HG03175 (cell line): ENCODE data around the gene GRIN2A.

Experiments used
- ATAC-seq: cut with Tn5 transposase; IDR thresholded peaks from one replicate; pipeline ENCODE4 v1.9.1; 2021; ENCODE audit warnings: mild to moderate bottlenecking, moderate library complexity; ENCODE audit not compliant: unreplicated experiment

Gene GRIN2A

DNA sequence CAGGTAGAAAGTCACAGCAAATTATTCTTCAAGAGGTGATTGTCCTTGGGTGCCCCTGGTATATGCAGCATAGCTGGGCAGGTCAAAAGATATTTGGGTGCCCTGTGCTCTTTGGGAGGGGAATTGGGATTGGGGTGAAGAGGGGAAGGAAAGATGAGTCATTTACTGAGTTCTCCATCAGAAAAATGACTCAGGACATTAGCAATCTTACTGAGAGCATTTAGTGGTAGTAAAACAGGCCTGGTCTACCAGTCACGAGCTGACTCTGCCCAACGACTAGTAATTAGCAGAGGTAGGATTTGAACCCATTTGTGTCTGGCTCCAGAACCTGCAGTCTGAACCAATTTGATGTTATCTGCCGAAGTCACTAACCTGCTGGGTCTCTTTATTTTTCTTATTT is 6.0 kb upstream of the GRIN2A start:
- no peak for ATAC-seq

DNA sequence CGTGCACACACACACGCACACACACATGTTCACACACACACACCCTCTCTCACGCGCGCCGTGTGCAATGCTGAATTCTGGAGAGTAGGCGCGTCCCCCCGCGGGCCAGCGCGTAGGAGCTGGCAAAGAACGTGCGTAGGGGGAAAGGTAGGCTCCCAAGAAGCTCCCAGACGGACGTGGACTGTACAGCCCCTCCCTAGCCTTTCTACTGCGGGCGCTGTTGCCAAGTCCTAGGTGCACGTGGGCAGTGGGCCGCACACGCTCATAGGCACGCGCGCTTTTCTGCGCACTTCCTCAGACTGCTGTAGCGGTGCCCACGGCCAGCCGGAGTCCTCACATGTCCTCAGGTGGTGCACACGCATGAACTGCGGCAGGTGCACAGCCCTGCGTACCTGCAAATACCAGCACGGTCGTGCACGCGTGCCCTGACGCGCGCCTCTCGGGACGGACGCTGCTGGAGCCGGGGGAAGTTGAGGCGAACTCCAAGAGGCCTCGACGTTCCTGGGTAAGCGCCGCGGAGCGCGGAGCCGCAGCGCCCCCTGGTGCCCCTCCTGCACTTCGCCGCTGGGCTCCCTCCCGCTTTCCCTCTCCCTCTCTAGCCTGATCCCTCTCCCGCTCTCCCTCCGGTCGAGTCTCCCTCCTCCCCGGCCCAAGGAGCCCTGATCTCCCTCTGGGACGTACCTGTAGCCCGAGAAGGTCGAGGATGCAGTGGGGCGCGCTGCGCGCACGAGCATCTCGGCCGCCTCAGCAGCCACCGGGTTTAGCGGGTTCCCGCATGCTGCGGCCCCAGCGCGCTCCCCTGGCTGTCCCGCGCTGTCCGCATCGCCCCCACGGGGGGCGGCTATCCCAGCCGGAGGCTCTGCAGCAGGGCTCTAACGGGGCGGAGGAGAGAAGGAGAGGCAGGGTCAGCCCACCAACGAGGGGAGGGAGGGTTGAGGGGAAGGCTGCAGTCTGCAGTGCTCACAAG is 749 bp downstream of the GRIN2A start:
- ATAC-seq = peak; percentile 55

DNA sequence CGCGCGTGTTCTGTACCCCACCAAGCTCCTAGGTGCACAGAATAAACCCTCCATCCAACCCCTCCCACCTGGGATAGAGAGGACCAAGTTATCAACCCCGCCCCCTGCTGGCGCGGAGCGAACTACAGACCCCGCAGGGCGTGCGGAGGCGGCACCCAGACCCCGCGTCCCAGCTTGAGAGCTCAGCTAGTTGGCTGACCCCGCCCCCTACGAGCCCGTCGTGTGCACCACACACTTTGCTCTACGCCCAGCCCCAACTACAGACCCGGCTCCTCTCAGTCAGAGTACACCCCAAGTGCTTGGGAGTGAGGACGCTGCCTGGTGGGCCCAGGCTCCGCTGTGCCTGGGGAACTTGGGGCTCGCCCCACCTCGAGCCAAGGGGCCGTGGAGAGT is 1.5 kb downstream of the GRIN2A start:
- ATAC-seq = no peak

DNA sequence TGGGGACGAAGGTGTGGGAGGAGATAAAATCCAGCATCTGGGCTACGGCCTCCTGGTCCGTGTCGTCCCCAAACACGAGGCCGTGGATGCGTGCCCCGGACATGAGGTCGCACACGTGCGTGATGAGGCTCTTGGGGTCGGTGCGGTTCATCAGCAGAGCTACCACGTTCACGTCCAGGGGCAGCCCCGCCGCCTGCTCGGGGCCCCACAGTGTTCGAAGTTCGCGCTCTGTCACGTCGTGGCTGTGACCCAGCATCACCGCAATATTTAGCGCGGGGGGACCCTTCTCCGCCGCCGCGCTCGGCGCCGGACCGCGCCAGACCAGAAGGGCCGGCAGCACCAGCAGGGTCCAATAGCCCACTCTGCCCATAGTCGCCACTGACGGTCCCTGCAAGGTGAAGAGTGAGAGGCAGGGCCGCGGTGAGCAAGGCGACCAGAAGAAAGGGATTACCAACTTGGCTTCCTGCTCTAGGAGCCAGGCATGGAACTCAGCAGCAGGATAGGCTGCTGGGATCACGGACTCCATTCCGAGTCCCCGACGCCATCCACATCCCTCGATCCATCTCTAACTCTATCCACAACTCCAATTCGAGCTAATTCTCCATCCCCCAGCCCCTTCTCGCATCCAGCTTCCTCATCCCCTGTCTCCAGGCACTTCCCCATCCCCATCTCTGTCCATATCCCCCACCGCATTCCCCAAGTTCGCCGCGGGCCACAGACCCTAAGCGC is 2.0 kb downstream of the GRIN2A start:
- no peak for ATAC-seq

DNA sequence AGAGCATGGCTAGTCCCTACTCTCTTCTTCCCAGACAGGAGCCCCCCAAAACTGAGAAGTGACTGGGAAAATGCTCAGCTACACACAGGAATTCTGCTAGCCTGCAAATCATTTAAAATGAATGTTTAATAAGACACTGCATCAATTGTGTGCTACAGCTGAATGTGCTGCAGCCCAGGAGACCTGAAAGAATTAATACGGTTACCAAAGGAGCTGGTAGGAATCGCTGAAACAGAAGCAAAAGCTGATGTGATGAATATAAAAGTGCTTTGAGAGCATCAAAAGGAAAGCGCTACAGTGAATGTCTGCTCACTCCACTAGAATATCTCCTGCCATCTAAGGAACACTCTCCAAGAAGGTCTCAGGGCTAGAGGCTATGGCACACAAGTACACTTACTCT is 3.7 kb downstream of the GRIN2A start:
- ATAC-seq = no peak

DNA sequence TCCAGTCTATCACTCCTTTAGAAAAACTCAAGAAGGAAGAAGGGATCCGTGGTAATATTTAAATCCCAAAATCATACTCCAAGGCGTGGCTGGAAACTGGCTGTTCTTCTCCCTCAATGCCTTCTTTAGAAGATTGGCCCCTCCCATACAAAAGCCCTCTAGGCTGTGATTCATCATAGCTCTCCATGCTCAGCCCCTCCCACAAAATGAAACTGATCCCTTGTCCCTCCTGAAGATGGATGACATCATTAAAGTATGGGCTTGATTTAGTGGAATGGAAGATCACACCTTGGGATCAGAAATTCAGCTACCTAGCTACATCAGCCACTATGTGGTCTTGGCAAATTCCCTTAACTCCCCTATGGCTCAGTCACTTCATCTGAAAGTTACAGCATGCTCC is 4.1 kb downstream of the GRIN2A start:
- ATAC-seq = no peak

DNA sequence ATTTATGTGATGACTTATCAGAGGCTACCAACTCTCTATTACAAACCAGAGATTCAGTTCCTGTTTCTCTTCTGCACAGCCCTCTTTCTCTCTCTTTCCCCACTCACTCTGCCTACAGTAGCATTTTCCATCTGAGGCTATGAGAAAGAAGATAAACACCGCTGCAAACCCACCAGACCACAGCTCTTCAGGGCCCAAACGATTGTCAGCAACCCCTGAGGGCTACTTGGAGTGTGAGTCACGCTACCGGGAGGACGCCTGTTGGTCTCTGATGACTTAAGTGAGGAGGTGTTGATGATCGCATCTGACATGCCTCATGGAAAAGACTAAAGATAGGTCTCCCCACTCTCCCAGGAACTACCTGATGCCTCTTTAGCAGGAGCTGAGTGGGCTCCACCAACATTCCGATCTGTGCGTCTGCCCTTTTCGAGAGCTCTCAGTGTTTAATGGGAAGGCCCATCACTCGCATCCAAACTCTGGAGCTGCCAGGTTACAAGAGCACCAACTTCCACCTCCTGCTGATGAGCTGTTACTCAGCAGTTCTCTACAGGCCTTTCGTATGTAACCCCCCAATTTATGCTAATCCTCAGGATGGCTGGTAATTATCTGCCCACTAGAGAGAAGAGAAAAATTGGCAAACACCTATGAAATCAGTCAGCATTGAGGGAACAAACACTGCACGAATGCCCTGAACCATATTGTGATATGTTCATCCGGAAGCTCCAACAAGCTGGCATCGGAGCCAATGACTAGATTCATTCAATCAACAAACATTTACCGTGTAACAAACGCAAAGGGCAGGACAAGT is 9.2 kb downstream of the GRIN2A start:
- ATAC-seq = no peak

DNA sequence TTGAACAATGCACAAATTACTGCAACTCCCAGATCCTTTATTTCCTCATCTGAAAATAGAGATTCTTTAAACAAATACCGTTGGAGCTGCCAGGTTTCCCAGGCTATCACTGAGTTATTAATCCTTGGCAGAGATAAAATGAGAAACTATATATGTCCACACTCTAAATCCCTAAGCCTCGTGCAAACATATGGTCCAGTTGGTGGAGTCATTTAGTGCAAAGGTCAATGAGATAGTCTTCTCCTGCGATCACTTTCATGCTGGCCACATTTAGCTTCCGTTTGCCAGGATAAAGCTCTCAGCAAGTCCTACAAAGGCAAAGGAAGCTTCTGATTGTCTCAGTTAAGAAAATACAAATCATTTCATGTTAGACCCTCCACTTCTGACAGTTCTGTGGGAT is 11.0 kb downstream of the GRIN2A start:
- ATAC-seq = no peak

DNA sequence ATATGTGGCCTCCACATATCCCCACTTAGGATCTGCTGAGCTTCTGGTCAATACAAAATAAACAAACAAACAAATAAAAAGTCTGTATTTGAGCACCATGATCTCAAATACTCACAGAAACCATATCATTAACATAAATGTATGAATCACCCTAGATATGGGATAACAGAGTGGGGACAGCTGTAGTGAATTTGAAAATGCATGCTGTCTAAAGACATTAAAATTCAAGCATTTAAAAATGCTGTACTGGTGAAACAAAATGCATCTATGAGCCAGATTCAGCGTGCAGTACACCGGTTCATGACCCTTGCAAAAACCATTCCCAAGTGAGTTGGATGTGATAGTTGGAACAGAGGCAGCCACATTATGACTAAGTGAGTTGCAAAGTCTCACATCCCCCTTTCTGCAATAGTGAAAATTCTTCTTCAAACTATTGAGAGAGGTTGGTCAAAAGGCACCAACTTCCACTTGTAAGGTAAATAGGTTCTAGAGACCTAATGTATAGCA is 12.3 kb downstream of the GRIN2A start:
- no peak for ATAC-seq

DNA sequence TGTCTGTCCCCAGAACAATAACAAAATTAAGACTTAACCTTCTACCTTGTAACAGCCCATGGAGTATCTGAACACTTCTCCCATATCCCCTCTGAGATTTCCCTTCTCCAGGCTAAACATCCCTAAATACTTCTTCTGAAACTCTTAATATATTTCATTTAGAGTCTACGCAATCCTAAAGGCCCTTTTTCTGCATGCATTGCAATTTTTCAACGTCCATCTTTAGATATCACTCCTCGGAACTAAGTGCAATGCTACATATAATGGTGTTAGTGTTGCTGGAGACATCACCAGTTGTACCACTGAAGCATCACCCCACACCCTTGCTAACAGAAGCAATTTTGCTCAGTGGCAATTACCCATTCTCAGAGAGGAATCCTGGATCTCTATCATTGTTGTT is 13.2 kb downstream of the GRIN2A start:
- ATAC-seq = no peak

DNA sequence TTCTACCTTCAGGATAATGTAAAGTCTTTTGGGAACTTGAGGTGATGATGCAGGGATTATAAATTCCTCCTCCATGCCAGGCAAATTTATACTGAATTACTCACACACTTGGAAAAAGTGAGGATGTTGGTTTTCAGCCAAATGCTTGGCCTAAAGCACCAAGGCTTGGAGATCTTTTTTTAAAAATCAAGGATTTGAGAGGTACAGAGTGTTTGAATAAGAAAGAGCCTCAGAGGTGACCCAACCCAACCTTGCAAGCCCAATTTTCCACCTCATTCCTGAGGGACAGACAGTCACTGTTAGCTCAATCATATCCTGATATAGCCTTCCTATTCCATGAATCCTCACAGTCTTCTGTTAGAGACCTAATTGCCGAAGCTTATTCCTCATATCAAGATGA is 14.0 kb downstream of the GRIN2A start:
- no peak for ATAC-seq

DNA sequence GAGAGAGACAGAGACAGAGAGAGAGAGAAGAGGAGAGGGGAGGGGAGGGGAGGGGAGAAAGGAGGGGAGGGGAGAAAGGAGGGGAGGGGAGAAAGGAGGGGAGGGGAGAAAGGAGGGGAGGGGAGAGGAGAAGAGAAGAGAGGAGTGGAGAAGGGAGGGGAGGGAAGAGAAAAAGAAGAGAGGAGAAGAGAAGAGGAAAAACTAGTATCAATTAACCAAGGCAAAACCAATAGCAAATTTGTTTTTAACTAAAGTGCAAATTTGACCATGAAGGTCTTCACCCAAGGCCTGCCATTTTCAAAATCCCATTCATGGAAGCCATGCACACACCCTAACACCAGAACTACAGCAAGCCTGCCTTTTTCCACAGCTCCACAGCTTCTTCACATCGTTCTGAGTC is 16.6 kb downstream of the GRIN2A start:
- no peak for ATAC-seq

DNA sequence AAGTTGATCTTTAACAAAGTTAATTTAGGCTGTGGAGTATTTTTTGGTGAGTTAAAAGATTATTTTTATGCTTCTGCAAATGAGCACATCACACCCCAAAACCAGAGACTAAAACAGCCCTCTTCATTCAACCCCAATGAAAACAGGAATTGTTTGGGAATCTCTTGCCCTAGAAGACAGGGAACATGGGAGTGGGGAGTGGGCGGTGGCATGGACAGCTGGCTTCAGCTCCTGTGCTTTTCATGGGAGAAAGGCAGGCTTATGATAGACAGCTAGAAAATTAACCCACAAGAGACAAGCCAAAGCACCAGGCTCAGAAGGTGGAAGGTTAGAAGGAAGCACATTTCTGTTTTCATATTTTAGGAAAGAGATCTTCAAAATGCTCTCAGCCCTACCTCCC is 19.2 kb downstream of the GRIN2A start:
- no peak for ATAC-seq

DNA sequence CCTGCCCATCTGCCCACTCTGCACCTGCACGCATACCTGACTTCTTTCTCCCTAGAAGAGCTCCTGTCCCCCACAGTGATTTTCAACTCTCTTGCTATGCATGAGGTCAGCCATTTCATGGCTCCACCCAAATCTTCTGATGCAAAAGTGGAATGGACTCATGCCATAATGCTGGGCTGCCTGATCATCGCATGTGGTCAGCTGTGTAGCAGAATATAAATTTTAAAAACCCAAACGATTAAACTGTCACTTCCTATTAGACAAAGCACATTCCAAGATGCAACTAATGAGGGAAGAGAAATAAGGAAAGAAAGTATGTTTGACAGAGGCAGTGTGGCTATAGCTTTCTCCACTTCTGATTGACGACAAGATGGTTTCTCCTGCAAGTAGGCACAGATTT is 26.1 kb downstream of the GRIN2A start:
- no peak for ATAC-seq

DNA sequence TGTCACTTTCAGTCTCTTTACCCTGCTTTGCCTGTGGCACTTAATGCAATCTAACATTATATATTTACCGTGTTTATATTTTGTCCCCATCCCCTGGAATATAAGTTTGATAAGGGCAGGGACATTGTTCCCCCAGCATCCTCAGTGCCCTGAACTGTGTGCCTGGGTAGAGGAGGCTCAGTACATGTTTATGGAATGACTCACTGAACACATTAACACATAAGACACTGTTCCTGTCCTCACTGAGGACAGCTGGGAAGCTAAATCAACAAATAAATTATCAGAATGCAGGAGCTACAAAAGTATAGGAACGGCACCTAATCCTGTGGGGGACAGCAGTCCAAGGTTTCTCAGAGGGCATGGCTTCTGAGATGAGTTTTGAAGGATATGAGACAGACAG is 27.8 kb downstream of the GRIN2A start:
- ATAC-seq = no peak

DNA sequence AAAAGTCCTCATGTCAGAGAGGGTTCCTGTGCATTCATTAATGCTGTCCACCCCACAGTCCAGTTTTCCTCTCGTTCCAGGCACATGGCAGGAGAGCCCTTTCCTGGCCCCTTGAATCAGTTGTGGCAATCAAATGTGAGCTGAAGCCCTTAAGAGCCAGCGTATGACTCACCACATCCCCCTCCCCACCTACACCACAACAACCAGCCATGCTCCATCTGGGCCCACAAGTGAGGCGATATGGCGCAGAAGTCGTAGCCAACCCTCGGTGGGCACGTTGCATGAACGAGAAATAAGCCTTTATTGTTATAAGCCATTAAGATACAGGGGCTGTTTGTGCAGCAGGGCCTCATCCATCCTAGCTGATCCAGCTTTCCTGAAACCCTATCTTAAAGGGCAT is 28.2 kb downstream of the GRIN2A start:
- no peak for ATAC-seq

DNA sequence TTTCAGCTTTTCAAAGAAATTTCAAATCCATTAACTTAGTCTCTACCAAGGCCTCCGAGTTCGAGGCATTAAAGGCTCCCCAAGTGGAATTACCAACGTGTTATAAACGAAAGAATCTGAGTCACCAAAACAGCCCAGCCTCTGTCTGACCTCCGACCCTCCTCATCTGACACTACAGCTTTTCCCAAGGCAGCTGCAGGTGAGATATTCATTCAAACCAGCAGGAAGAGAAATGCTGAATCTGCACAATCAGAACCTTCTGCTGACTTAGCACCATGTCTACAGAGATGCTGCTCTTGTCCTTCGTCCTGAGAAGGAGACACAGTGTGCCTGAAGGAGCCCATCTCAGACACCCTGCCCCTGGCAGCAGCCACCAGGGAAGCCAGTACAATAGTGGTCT is 30.5 kb downstream of the GRIN2A start:
- ATAC-seq = no peak

DNA sequence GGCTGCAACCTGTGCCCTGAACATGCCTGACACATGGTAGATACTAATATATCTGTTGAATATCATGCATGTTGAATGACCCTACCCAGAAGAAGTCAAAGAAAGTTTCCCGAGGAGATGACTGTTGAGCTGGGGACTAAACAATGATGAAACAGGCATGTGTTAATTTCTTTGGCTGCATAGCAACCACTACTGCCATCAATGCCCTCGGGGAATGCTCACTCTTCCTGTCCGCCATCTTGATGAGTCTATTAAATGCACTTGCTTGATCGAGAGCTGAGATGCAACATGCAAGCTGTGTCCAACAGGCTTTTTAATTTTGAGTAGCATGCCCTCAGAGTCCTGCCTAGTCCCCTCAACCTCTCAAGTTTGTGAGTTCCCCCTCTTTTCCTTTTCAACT is 31.3 kb downstream of the GRIN2A start:
- ATAC-seq = no peak

DNA sequence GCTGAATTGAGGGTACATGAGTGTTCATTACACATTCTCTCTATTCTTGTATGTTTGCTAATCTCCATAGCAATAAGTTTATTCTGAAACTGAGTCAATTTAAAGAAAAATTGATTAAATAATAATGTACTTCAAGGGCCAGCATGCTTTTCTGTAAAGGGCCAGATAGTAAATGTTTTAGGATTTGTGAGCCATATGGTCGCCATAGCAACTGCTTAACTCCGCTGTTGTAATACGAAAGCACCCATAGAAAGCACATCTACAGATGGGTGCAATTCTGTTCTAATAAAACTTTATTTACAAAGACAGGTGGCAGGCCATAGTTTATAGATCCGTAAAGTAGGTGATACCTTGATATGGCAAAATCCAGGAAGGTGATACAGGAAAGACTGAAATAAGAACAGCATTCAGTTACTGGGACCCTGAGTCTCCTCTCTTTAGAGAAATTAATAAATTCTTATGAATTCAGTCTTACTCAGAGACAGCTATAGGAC is 36.6 kb downstream of the GRIN2A start:
- ATAC-seq = no peak

DNA sequence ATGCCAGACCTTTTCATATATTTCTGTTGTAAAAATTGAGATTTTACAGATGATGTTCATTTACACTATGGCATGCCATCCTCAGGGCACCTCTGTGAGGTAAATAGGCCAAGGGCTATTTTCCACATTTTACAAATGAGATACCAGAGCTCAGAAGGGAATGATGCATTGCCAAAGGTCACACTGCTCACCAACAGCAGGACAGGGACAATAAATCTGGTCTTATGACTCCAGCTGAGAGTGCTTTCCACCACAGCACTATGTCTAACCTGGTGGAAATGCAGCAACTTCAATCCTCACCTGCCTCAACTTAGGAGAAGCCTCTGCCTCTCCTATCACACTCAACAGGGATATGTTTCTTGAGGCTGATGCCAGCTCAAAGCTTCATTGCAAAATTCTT is 40.6 kb downstream of the GRIN2A start:
- no peak for ATAC-seq

DNA sequence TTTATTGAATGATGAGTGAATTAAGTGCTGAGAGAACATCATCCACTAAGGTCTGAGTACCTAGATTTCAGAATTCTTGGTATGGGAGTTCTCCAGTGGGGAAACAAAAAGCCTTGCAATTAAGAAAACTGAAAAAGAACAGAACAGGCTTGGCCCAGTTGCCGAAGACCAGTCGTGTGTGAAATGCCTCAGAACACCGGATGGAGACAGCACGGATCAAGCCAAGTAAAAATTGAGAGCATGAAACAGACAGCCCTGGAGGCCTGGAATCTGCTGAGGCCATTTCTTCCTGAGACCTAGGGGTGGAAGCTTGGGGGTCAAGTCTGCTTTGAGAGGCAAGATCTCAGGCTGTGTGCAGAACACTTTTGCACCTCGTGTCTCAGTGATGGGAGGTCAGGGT is 43.3 kb downstream of the GRIN2A start:
- ATAC-seq = no peak
